Panc1 (cell line): ENCODE results near the gene IL1RAPL1. TPM values are rescaled to one million over a fixed set of nuclear protein-coding genes. Genes with fewer than 3 reads are reported as not detected.
A peak's percentile ranks its signal among the peaks of the same experiment; 100 is the strongest.

ENCODE experiments used
- ATAC-seq: fragments of 200-7000 bp; cut with Tn5 transposase; 2 replicates; pipeline ENCODE4 v1.9.1; 2020; ENCODE audit warnings: mild to moderate bottlenecking, moderate library complexity
- BruUV-seq: library from RNA; stranded (reverse); fragments of 400-500 nt; replicated peaks from 2 replicates; lab custom pipeline; 2021; lab: Mats Ljungman, UMichigan
- CTCF ChIA-PET: fragments of 300-600 bp; sonication (Branson Sonifier 250); formaldehyde crosslinking; loops from one replicate; lab custom pipeline; 2022; ENCODE audit warnings: antibody characterized with exemption; lab: Charles Lee
- POLR2A ChIA-PET: fragments of 300-600 bp; sonication (Branson Sonifier 250); formaldehyde crosslinking; loops from one replicate; lab custom pipeline; 2022; ENCODE audit warnings: antibody characterized with exemption; lab: Charles Lee
- DNase-seq: peaks from one replicate; pipeline ENCODE4 v3.0.0-alpha.2; 2010; ENCODE audit warnings: low read depth, low spot score
- H3K27ac ChIP-seq: 2 replicates; pipeline ENCODE4 v1.5.1; 2011; ENCODE audit warnings: mild to moderate bottlenecking, low read length, inconsistent platforms
- H3K27me3 ChIP-seq: fragments of 200-500 bp; sonication (Bioruptor generic); 2 replicates; pipeline ENCODE4 v1.6.0; 2014; ENCODE audit warnings: low read length, inconsistent platforms; ENCODE audit not compliant: control insufficient read depth, insufficient read depth
- H3K36me3 ChIP-seq: fragments of 200-500 bp; sonication (Bioruptor generic); 2 replicates; pipeline ENCODE4 v1.5.1; 2014; ENCODE audit warnings: inconsistent platforms, mild to moderate bottlenecking, low read length, moderate library complexity; ENCODE audit not compliant: control insufficient read depth, insufficient read depth
- H3K4me1 ChIP-seq: 2 replicates; pipeline ENCODE4 v1.5.1; 2011; ENCODE audit warnings: inconsistent platforms, mild to moderate bottlenecking, low read length, moderate library complexity; ENCODE audit not compliant: control insufficient read depth, insufficient read depth
- H3K4me3 ChIP-seq, 2 experiments: 2 replicates each; pipeline ENCODE4 v1.5.1; 2011 to 2012; ENCODE audit warnings: low read depth in 2 of 2, low read length in 2 of 2, mild to moderate bottlenecking in 2 of 2, inconsistent platforms in 1 of 2, moderate library complexity in 1 of 2
- H3K9me3 ChIP-seq: fragments of 200-500 bp; sonication (Bioruptor generic); 2 replicates; pipeline ENCODE4 v1.5.1; 2014; ENCODE audit warnings: low read depth, mild to moderate bottlenecking, inconsistent platforms, low read length, moderate library complexity; ENCODE audit not compliant: control insufficient read depth, insufficient read depth
- POLR2AphosphoS5 ChIP-seq: IDR thresholded peaks from 2 replicates; pipeline ENCODE4 v1.6.1; 2012; ENCODE audit warnings: mild to moderate bottlenecking, low read depth, low read length, moderate library complexity
- REST ChIP-seq, 2 experiments: IDR thresholded peaks; 2 replicates each; pipeline ENCODE4 v1.6.1; 2011 to 2012; ENCODE audit warnings: low read depth in 2 of 2, control low read depth in 1 of 2, low read length in 1 of 2, mild to moderate bottlenecking in 1 of 2, moderate library complexity in 1 of 2; ENCODE audit not compliant: insufficient read depth in 1 of 2
- SIN3A ChIP-seq: IDR thresholded peaks from 2 replicates; pipeline ENCODE4 v1.6.1; 2012; ENCODE audit warnings: low read depth, mild to moderate bottlenecking, low read length, moderate library complexity, borderline replicate concordance; ENCODE audit not compliant: insufficient read depth
- TCF7L2 ChIP-seq: IDR thresholded peaks from 2 replicates; pipeline ENCODE4 v1.6.1; 2011; ENCODE audit warnings: mild to moderate bottlenecking, low read depth, low read length, inconsistent platforms
- in situ Hi-C: cut with HindIII; loops from 2 replicates; pipeline ENCODE4 v1.10.0; 2016; ENCODE audit warnings: low sequenced_read_pairs, low pct_unique_long_range_greater_than_20kb
- intact Hi-C: fragments of 100-400 bp; cut with micrococcal nuclease; formaldehyde crosslinking; loops from one replicate; pipeline ENCODE4 v1.10.0; 2022; ENCODE audit not compliant: unreplicated experiment
- total RNA-seq: library from RNA; stranded (reverse); gene quantifications from one replicate; pipeline ENCODE4 v1.2.1, GENCODE V29; 2021; ENCODE audit not compliant: unreplicated experiment
- TF ChIP-seq, protein P1 (sequence below): fragments of 450-650 bp; IDR thresholded peaks from 2 replicates; pipeline ENCODE4 v1.5.1; 2017; ENCODE audit warnings: mild to moderate bottlenecking

IL1RAPL1 gene
- total RNA-seq, 1 experiment from 2014 or later, result 0.59 TPM

DNA sequence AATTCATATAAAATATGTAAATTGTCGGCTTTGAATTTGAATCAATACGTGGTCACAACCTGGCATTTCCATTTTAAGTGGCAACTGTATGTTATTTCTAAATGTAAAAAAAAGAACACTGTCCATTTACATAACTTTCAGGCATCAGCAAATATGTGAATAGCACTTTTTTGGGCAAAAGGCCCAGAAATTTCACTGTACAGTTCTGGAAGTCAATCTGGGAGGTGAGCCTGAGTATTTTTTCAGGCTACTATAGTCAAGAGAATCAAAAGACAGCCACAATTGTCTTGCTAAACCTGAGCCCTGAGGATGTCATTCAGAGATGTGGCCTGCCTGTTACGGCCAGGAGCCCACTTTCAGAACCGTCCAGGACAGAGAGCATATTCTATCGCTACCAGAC lies 1084.2 kb downstream of the IL1RAPL1 start:
- Histone ChIP-seq H3K36me3 (no peaks in the 10 kb centered on the region), H3K27me3 (no peaks in the 10 kb centered on the region), H3K4me1 (no peaks in the 10 kb centered on the region), H3K27ac (no peak overlapping the region), H3K4me3 (no peak overlapping the region), H3K9me3 (peaks cover 3% of the 10 kb centered on the region; the same call in 1 of the 2 replicates)
- no TSS peak for BruUV-seq
- ChIA-PET CTCF (no interaction called here), POLR2A (no interaction called here)
- TF ChIP-seq POLR2AphosphoS5 (no peak), TCF7L2 (no peak)
- ATAC-seq (no peak), DNase-seq (no peak)
- in situ Hi-C loops (no loop called here), intact Hi-C loops (no loop called here)

- no TSS peak for BruUV-seq
- DNase-seq (no peak), ATAC-seq (no peak)
- in situ Hi-C loops, result no loop called here
- intact Hi-C loops, result no loop called here
- TF ChIP-seq TCF7L2, result no peak
- TF ChIP-seq, protein P1, sequence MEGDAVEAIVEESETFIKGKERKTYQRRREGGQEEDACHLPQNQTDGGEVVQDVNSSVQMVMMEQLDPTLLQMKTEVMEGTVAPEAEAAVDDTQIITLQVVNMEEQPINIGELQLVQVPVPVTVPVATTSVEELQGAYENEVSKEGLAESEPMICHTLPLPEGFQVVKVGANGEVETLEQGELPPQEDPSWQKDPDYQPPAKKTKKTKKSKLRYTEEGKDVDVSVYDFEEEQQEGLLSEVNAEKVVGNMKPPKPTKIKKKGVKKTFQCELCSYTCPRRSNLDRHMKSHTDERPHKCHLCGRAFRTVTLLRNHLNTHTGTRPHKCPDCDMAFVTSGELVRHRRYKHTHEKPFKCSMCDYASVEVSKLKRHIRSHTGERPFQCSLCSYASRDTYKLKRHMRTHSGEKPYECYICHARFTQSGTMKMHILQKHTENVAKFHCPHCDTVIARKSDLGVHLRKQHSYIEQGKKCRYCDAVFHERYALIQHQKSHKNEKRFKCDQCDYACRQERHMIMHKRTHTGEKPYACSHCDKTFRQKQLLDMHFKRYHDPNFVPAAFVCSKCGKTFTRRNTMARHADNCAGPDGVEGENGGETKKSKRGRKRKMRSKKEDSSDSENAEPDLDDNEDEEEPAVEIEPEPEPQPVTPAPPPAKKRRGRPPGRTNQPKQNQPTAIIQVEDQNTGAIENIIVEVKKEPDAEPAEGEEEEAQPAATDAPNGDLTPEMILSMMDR, result peak; percentile 10; the same call in 1 of the 2 replicates
- CTCF ChIA-PET, result no interaction called here
- Histone ChIP-seq H3K4me1 (no peaks in the 10 kb centered on the region), H3K27me3 (no peaks in the 10 kb centered on the region), H3K27ac (no peak overlapping the region), H3K36me3 (no peaks in the 10 kb centered on the region), H3K9me3 (no peaks in the 10 kb centered on the region), H3K4me3 (no peak overlapping the region)
- POLR2A ChIA-PET, result no interaction called here
These were observed 1100.4 kb downstream of the IL1RAPL1 start for GRCh38 chrX:29687687-29688086.

DNA sequence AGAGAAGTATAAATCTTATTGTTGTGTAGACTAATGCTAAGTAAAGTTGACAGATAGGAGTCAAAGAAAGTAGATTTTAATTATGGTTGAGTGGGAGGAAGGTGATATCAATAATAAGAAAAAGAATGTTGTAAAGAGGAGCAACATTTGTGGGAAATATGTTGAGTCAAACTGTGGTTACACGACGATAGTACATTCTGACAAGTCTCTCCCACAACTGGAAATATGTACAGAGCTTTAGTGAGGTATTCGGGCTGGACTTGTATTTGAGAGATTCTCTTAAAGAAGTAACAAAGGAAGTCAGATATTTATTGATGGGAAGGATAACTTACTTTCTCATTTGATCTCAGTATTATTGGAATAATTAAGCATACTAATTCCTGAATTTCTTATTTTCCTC lies 1102.8 kb downstream of the IL1RAPL1 start:
- POLR2A ChIA-PET, result no interaction called here
- intact Hi-C loops, result no loop called here
- Histone ChIP-seq H3K36me3 (no peaks in the 10 kb centered on the region), H3K4me1 (no peaks in the 10 kb centered on the region), H3K27ac (no peak overlapping the region), H3K9me3 (no peaks in the 10 kb centered on the region), H3K27me3 (no peaks in the 10 kb centered on the region), H3K4me3 (no peak overlapping the region)
- TF ChIP-seq REST (IDR thresholded peaks at IDR 0.05; ENCODE audit: insufficient read depth in 1 of 2, low read depth in 2 of 2, low read length in 1 of 2) (no peak), SIN3A (no peak), TCF7L2 (no peak), POLR2AphosphoS5 (no peak)
- TF ChIP-seq, protein P1, result no peak
- ATAC-seq (no peak), DNase-seq (no peak)
- CTCF ChIA-PET, result no interaction called here
- in situ Hi-C loops, result no loop called here
- no TSS peak for BruUV-seq
